HTERT RPE-1 (cell line): Measurements from ENCODE around the gene CEACAM7.
"Not testable (repeated sequence)": the region's sequence is repeated elsewhere in the genome, so short reads cannot be mapped to it uniquely, and the experiment has no call there.

Source experiments
- in situ Hi-C: fragments of 300-500 bp; cut with MboI; formaldehyde crosslinking; loops from 4 replicates; pipeline ENCODE4 v1.14.3; 2020; ENCODE audit warnings: low sequenced_read_pairs

Gene CEACAM7

GRCh38 chr19:41657157-41657556, 30.9 kb downstream of the CEACAM7 start:
- in situ Hi-C loops = no loop called here

GRCh38 chr19:41656756-41657155, 31.3 kb downstream of the CEACAM7 start:
- in situ Hi-C loops = not testable (repeated sequence)

GRCh38 chr19:41652250-41652649, 35.8 kb downstream of the CEACAM7 start:
- in situ Hi-C loops = no loop called here

DNA sequence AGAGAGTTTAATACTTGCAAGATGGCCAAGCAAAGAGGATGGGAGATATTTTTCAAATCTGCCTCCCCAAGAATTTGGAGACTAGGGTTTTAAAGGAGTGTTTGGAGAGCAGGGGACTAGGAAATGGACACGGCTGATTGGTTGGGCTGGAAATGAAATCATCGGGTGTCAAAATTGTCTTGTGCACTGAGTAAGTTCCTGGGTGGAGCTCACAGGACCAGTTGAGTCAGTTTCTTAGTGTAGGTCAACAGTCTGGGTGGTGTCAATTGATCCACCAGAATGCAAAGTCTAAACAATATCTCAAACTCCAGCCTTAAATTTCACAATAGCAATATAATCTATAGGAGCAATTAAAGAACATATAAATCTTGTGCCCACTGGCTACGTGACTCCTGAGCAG, 38.2 kb downstream of the CEACAM7 start:
- in situ Hi-C loops = no loop called here

DNA sequence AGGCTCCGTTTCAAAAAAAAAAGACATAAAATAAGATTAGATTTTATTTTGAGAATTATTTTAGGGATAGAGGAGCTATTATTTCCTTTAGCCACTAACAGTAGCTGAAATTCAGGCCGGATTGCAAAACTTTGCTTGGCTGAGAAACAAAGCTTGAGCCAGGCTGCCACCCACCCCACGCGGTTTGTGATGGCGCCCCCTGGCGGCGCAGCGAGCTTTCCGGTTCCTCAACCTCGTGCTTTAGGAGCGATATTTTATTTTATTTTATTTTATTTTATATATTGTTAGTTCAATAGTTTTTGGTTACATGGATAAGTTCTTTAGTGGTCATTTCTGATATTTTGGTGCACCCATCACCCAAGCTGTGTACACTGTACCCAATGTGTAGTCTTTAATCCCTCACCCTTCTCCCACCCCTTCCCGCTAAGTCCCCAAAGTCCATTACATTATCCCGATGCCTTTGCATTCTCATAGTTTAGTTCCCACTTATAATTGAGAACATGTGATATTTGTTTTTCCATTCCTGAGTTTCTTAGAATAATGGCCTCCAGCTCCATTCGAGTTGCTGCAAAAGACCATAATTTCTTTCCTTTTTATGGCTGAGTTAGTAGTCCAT, 41.4 kb downstream of the CEACAM7 start:
- in situ Hi-C loops = no loop called here

DNA sequence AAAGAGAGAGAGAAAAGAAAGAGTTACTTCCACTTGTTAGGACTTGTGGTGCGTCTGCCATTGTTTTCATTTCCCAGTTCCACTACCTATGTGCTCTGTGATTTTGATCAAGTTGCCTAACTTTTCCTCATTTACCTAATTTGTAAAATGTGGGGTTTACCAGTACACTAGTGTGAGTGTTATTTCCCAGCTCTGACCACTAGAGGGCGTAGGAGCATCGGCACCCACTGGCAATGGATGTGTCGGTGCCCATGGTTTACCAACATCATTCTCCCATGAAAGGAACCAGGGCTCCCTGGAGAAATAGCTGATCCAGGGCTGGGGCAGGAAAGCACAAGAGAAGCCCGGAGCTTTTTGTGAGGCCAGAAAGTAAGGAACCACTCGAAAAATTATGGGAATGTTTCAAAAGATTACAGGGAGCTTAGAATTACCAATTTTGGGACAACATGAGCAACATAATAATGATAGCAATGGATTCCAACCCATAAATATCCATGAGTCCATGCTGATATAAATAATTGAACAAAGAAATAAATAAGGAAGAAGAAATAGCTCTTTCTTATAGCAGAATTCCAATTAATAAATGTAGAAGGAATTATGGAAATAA, 46.1 kb downstream of the CEACAM7 start:
- in situ Hi-C loops = no loop called here

GRCh38 chr19:41638641-41639081, 49.4 kb downstream of the CEACAM7 start:
- in situ Hi-C loops = no loop called here

DNA sequence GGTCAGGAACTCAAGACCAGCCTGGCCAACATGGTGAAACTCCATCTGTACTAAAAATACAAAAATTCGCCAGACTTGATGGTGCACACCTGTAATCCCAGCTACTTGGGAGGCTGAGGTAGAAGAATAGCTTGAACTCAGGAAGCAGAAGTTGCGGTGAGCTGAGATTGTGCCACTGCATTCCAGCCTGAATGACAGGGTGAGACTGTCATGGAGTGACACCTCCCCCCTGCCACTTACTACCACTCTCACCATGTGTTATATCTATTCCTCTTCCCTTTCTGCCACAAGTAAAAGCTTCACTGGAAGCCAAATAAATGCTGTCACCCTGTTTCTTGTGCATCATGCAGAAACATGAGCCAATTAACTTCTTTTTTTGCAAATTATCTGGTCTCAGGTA, 50.6 kb downstream of the CEACAM7 start:
- in situ Hi-C loops = no loop called here

DNA sequence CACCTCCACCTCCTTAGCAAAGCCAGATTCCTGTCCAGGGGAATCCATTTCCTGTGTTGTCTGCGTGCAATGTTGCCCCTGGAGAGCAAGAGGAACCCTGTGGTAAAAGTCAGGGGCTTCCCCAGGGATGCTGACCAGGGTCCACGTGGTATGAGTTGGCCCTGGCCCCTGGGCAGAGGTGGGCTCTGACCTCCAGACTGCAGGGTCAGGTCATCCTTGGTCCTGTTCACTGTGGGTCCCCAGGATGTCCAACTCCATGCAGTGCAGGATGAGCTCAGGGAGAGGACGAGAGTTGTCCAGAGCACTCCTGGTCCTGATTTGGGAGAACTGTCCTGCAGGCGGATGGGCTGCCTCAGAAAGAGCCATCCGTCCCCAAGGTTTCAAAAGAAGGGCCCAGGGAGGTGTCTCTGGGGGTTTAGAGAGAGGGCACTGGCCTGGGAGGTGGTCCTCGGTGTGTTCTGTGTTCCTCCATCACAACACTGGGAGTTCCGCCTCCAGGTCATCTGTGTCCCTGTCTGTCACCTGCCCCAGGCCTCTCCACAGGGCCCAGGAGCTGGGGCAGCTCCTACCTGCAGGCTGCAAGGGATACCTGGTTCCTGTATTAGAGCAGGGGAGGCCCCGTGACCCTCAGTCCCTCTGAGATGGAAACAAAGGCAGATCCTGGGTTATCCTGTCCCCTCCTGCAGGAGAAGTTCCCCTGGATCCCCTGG, 59.9 kb downstream of the CEACAM7 start:
- in situ Hi-C loops = no loop called here

GRCh38 chr19:41626877-41627276, 61.2 kb downstream of the CEACAM7 start, which contains the start of gene CEACAM4:
Gene CEACAM4 (minus strand): TSS chr19:41627074. CDS start chr19:41626963, 111 bp downstream.
- in situ Hi-C loops = no loop called here

GRCh38 chr19:41626278-41626677, 61.8 kb downstream of the CEACAM7 start:
- in situ Hi-C loops = no loop called here

- in situ Hi-C loops = no loop called here
Measured at GRCh38 chr19:41624937-41625336, 63.1 kb downstream of the CEACAM7 start.

GRCh38 chr19:41624515-41624914, 63.6 kb downstream of the CEACAM7 start:
- in situ Hi-C loops = no loop called here

DNA sequence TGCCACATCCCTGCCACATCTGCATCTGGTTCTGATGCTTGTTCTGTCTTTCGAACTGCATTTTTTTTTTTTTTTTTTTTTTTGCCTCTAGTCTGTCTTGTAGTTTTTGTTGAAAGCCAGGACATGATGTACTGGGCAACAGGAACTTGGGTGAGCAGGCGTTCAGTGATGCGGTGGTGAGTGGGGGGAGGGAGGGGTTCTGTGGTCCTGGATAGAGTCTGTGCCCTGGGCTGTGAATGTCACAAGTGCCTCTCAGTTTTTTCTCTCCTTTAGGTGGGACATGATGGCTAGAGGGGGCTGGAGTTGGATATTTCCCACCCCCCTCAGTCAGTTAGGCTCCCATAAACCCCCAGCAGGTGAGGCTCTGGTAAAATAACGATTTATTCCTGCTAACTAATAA, 64.7 kb downstream of the CEACAM7 start:
- in situ Hi-C loops = no loop called here
